HG03432 (cell line): ENCODE data around the gene PTGIS.

Experiments used
- ATAC-seq: cut with Tn5 transposase; IDR thresholded peaks from one replicate; pipeline ENCODE4 v1.9.1; 2021; ENCODE audit warnings: mild to moderate bottlenecking, moderate library complexity; ENCODE audit not compliant: unreplicated experiment

Gene PTGIS

GRCh38 chr20:49595811-49596561 is 28.0 kb upstream of the PTGIS start:
- no peak for ATAC-seq

DNA sequence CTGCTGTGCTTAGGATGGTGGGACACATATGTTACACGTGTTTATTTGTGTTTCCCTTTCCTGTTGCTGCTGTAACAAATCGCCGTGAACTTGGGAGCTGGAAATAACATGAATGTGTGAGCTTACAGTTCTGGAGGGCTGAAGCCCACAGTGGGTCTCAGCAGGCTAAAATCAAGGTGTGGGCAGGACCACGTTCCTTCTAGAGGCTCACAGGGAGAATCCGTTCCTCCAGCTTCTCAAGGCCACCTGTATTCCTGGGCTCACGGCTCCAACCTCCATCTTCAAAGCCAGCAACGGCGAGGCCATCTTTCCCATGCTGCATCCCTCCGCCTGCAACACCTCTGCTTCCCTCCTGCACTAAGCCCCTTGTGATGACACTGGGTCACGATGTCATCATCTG is 27.4 kb upstream of the PTGIS start:
- no peak for ATAC-seq

- ATAC-seq, result no peak
Measured at GRCh38 chr20:49594931-49595315, 27.0 kb upstream of the PTGIS start.

GRCh38 chr20:49594143-49594930 is 26.4 kb upstream of the PTGIS start:
- no peak for ATAC-seq

GRCh38 chr20:49593466-49594142 is 25.7 kb upstream of the PTGIS start:
- no peak for ATAC-seq

DNA sequence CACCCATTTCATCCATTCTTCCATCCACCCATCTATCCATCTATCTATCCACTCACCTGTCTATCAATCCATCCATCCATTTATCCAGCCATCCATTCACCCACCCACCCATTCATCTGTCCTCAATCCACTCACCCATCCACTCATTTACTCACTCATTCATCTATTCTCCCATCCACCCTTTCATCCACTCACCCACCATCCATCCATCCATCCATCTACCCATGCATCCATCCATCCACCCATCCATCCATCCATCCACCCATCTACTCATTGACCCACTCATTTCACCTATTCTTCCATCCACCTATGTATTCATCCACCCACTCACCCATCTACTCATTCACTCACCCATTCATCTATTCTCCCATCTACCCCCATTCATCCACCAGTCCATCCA is 24.2 kb upstream of the PTGIS start:
- no peak for ATAC-seq

DNA sequence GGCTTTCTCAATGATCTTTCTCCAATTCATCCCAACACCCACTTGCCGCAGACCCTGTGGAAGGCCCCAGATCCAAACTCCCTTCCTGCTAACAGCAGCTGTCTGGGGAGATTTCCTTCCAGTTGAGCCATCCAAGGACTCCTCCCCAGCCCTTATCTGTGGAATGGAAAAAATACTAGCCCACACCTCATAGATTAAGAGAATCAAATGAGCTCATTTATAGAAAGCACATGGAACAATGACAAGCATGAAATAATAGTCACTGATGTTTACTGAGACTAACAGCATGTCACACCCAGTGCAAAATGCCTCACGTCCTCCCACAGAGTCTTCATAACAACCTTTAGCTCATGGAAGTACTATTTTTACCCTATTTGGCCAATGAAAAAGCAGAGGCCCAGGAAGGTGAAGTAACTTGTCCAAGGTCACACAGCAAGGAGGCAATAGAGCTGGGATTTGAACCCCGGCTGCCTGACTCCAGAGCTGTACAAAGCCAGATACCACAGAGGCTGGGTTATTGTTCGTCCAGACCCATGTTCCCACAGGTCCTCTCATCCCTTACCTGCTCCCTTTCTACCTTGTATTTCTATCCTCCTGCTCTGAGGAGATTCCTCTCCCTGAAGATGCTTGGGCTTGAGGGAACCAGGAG is 23.4 kb upstream of the PTGIS start:
- ATAC-seq, result no peak

- ATAC-seq, result no peak
Measured at GRCh38 chr20:49590163-49591017, 22.5 kb upstream of the PTGIS start.

- no peak for ATAC-seq
Measured at GRCh38 chr20:49589747-49590146, 21.8 kb upstream of the PTGIS start.

DNA sequence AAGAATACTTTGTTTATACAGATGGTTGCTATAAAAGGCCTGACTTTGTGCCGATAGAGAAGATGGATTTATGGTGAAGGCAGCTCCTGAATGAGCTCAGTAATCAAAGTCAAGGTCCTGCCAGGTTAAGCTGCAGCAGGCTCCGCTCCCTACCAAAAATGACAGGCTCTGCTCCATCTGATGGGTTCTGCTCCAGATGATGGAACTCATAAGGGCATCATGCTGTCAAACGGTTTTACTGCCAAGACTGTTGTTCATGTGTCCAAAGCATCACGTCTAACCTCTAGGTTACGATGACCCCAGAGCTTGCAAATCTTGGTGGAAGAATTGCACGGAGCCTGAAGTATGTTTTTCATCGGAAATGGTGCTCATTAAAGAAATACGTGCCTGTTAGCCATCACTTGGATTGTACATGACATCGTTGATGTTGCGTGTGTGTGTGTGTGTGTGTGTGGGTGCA is 19.2 kb upstream of the PTGIS start:
- no peak for ATAC-seq

DNA sequence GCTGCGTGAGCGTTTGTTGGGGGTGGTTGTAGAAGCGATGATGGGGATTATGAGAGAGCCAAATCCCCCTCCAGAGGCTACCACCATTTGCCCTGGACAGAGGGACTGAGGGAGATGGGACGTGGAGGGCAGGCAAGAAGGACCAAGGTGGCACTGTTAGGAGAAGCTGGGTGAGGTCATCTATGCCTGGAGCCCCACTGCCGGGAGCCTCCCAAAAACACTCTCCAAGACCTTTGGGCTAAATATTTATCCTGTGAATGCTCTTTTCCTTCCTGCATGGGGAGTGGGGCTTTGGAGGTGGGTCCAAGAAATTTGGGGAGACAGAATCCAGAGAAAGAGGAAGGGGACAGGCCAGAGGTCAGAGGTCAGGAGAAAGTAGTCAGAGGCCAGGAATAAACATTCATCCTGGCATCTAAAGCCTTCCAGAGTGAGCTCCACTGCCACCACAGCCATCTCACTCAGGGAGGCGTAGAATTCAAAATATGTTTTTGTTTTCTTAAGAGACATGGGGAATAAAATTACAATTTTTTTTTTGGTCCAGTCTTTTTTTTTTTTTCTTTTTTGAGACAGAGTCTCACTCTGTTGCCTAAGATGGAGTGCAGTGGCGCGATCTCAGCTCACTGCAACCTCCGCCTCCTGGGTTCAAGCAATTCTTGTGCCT is 17.8 kb upstream of the PTGIS start:
- no peak for ATAC-seq

- no peak for ATAC-seq
Measured at GRCh38 chr20:49584418-49585382, 16.8 kb upstream of the PTGIS start.

GRCh38 chr20:49583669-49584417 is 15.9 kb upstream of the PTGIS start:
- no peak for ATAC-seq

- no peak for ATAC-seq
Measured at GRCh38 chr20:49583343-49583668, 15.4 kb upstream of the PTGIS start.

DNA sequence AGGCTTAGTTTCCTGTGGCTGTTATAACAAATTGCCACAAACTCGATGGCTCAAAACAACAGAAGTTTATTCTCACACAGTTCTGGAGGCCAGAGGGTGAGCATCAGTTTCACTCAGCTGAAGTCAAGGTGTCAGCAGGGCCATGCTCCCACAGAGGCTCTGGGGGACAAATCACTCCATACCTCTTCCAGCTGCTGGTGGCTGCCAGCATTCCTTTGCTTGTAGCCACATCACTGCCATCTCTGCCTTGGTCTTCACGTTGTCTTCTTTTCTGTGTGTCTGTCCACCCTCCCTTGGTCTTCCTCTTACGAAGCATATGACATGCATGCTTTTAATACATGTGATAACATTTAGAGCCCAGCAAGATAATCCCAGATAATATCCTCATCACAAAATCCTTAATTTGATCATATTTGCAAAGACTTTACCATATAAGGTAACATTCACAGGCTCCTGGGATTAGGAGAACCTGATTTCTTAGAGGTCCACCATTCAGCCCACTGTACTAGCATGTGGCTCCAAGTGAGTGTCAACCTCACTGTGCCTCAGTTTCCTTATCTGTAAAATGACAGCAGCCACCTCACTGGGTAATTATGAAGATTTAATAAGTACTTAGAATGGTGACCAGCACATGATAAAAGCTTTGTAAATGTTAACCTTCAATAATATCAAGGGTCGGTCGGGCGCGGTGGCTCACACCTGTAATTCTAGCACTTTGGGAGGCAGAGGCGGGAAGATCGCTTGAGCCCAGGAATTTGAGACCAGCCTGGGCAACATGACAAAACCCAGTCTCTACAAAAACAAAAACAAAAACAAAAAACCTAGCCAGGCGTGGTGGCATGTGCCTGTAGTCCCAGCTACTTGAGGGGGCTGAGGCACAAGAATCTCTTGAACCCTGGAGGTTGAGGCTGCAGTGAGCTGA is 14.7 kb upstream of the PTGIS start:
- ATAC-seq, result no peak

DNA sequence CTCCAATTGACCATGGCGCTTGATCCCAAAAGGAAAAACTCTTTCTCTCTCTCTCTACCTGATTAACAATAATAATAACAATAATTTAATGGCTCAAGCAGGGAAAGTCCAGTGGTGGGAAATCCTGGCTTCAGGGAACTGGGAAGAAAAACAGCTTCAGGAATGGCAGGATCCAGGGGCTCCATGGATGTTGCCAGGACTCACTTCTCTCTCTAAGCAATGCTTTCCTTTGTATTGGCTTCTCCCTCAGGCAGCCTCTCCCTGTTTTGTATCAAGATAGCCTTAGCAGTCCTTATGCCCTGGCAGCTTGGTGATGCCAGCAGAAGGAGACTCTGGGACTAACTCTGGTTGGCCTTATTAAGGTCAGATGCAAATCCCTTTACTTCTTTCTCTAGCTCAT is 13.5 kb upstream of the PTGIS start:
- ATAC-seq, result no peak

GRCh38 chr20:49580813-49581174 is 12.9 kb upstream of the PTGIS start:
- no peak for ATAC-seq
